ENCODE data around the gene ARHGAP6. TPM values are rescaled to one million over a fixed set of nuclear protein-coding genes. Genes with fewer than 3 reads are reported as not detected.

The ARHGAP6 gene
- total and polyA plus RNA-seq, 2 donors from 2014 or later: 6.0 to 20.4 TPM

DNA sequence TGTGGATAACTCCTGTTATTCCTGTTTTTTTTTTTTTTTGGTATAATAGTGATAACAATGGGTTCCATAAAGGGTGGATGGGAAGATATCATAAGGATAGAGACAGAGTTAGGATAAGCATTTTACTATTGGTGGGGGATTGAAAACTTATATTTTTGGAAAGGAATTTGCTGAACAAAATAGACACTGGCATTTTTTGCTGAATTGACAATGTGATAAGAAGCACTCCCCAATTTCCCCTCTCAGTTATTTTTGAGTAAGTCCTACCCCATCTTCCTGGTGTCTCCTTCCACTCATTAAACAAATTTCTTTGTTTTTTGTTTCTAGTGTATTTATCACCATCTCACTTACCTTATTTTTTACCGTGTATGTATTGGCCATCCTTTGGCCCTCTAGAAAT, 316.7 kb downstream of the ARHGAP6 start:
- Histone ChIP-seq H3K9ac (ENCODE audit: low read length in 3 of 3) (no peak overlapping the region), H3K27me3 (ENCODE audit: control insufficient read depth, insufficient read depth, low read length) (no peaks in the 10 kb centered on the region), H3K4me1 (ENCODE audit: control insufficient read depth in 2 of 3, insufficient read depth in 2 of 3, low read depth in 1 of 3, low read length in 3 of 3) (peaks cover 0 to 3% (median 0%) of the 10 kb centered on the region in 3 donors), H3K36me3 (ENCODE audit: control insufficient read depth in 2 of 3, insufficient read depth in 3 of 3, low read length in 3 of 3) (no peaks in the 10 kb centered on the region), H3K27ac (ENCODE audit: low read depth in 2 of 2, low read length in 2 of 2) (no peak overlapping the region), H3K9me3 (ENCODE audit: control insufficient read depth in 2 of 3, insufficient read depth in 1 of 3, low read length in 3 of 3) (no peaks in the 10 kb centered on the region), H3K4me3 (ENCODE audit: low read length in 3 of 3) (no peak overlapping the region)
- FAIRE-seq (no peak), DNase-seq (no peak)
- intact Hi-C loops (cut with DNase I): no loop called here
- TF ChIP-seq, protein P1, sequence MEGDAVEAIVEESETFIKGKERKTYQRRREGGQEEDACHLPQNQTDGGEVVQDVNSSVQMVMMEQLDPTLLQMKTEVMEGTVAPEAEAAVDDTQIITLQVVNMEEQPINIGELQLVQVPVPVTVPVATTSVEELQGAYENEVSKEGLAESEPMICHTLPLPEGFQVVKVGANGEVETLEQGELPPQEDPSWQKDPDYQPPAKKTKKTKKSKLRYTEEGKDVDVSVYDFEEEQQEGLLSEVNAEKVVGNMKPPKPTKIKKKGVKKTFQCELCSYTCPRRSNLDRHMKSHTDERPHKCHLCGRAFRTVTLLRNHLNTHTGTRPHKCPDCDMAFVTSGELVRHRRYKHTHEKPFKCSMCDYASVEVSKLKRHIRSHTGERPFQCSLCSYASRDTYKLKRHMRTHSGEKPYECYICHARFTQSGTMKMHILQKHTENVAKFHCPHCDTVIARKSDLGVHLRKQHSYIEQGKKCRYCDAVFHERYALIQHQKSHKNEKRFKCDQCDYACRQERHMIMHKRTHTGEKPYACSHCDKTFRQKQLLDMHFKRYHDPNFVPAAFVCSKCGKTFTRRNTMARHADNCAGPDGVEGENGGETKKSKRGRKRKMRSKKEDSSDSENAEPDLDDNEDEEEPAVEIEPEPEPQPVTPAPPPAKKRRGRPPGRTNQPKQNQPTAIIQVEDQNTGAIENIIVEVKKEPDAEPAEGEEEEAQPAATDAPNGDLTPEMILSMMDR (IDR thresholded peaks at IDR 0.05; ENCODE audit: borderline replicate concordance, extremely low read depth, insufficient read depth): no peak

DNA sequence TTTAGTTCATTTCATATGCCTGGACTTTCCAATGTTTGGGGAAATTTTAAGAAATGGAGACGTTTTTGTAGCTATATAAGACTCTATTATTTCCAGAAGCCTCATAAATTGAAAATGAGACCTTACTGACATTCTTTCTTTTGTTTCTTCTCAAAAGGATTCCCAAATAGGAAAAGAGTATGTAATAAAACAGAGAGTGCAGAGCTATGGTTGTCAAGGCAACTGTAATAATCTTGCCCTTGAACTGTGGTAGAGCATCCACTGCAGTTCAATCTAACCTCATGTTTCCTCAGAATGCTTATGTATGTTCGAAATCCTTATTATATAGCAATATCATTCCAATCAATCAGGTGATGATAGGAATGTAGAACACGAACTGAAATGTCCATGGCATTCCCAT, 318.4 kb downstream of the ARHGAP6 start:
- Histone ChIP-seq H3K27ac (ENCODE audit: low read depth in 2 of 2, low read length in 2 of 2) (no peak overlapping the region), H3K27me3 (ENCODE audit: control insufficient read depth, insufficient read depth, low read length) (no peaks in the 10 kb centered on the region), H3K9me3 (ENCODE audit: control insufficient read depth in 2 of 3, insufficient read depth in 1 of 3, low read length in 3 of 3) (no peaks in the 10 kb centered on the region), H3K9ac (ENCODE audit: low read length in 3 of 3) (no peak overlapping the region), H3K4me3 (ENCODE audit: low read length in 3 of 3) (no peak overlapping the region), H3K4me1 (ENCODE audit: control insufficient read depth in 2 of 3, insufficient read depth in 2 of 3, low read depth in 1 of 3, low read length in 3 of 3) (peaks cover 0 to 3% (median 0%) of the 10 kb centered on the region in 3 donors), H3K36me3 (ENCODE audit: control insufficient read depth in 2 of 3, insufficient read depth in 3 of 3, low read length in 3 of 3) (no peaks in the 10 kb centered on the region)
- FAIRE-seq (no peak), DNase-seq (no peak)
- intact Hi-C loops (cut with DNase I): no loop called here
- TF ChIP-seq, protein P1 (IDR thresholded peaks at IDR 0.05; ENCODE audit: borderline replicate concordance, extremely low read depth, insufficient read depth): no peak

DNA sequence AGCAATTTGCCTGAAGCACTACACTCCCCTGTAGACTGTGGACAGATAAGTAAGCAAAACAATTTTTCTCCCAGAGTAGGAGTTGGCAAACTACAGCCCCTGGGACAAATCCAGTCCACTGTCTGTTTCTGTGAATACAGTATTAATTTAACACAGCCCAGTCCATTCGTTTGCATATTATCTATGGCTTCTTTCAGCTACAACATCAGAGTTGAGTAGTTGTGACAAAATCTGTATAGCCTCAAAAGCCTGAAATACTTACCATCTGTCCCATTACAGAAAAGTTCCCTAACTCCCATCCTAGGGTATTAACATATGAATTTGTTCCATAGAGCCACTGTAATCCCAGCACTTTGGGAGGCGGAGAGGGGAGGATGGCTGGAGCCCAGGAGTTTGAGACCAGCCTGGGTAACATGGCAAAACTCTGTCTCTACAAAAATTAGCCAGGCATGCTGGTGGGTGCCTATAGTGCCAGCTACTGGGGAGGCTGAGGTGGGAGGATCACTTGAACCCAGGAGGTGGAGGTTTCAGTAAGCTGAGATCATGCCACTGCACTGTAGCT, 319.5 kb downstream of the ARHGAP6 start:
- DNase-seq: no peak
- intact Hi-C loops (cut with DNase I): no loop called here
- no peak overlapping the region for H3K4me3 ChIP-seq (ENCODE audit: low read length in 3 of 3)
- no peak for FAIRE-seq
- no peaks in the 10 kb centered on the region for H3K27me3 ChIP-seq (ENCODE audit: control insufficient read depth, insufficient read depth, low read length)
- H3K9ac ChIP-seq (ENCODE audit: low read length in 3 of 3): no peak overlapping the region
- no peaks in the 10 kb centered on the region for H3K9me3 ChIP-seq (ENCODE audit: control insufficient read depth in 2 of 3, insufficient read depth in 1 of 3, low read length in 3 of 3)
- H3K4me1 ChIP-seq (ENCODE audit: control insufficient read depth in 2 of 3, insufficient read depth in 2 of 3, low read depth in 1 of 3, low read length in 3 of 3): no peaks in the 10 kb centered on the region
- TF ChIP-seq, protein P1 (IDR thresholded peaks at IDR 0.05; ENCODE audit: borderline replicate concordance, extremely low read depth, insufficient read depth): no peak
- H3K27ac ChIP-seq (ENCODE audit: low read depth in 2 of 2, low read length in 2 of 2): no peak overlapping the region
- H3K36me3 ChIP-seq (ENCODE audit: control insufficient read depth in 2 of 3, insufficient read depth in 3 of 3, low read length in 3 of 3): no peaks in the 10 kb centered on the region

DNA sequence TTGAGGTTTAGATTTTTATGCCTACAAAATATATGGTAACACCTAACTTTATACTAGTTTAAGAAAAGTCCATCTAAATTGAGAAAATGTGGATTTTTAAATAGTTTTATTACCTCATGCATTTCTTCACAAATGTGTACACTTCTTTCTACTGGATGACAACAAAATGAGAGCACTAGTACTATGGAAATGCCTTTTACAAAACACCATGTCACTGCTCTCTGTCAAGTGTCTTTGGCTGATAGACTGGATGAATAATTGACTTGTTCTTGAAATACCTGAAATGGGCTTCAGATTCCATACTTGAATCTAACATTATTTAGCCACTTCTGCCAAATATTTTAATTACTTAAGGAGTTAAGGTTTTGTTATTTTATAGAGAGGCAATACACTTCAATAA, 323.0 kb downstream of the ARHGAP6 start:
- no peaks in the 10 kb centered on the region for H3K27me3 ChIP-seq (ENCODE audit: control insufficient read depth, insufficient read depth, low read length)
- no peak for DNase-seq
- TF ChIP-seq, protein P1 (IDR thresholded peaks at IDR 0.05; ENCODE audit: borderline replicate concordance, extremely low read depth, insufficient read depth): no peak
- no peak overlapping the region for H3K4me3 ChIP-seq (ENCODE audit: low read length in 3 of 3)
- no peak overlapping the region for H3K27ac ChIP-seq (ENCODE audit: low read depth in 2 of 2, low read length in 2 of 2)
- peak; percentile 53 for FAIRE-seq
- no peaks in the 10 kb centered on the region for H3K9me3 ChIP-seq (ENCODE audit: control insufficient read depth in 2 of 3, insufficient read depth in 1 of 3, low read length in 3 of 3)
- no peaks in the 10 kb centered on the region for H3K4me1 ChIP-seq (ENCODE audit: control insufficient read depth in 2 of 3, insufficient read depth in 2 of 3, low read depth in 1 of 3, low read length in 3 of 3)
- no peaks in the 10 kb centered on the region for H3K36me3 ChIP-seq (ENCODE audit: control insufficient read depth in 2 of 3, insufficient read depth in 3 of 3, low read length in 3 of 3)
- intact Hi-C loops (cut with DNase I): no loop called here
- H3K9ac ChIP-seq (ENCODE audit: low read length in 3 of 3): no peak overlapping the region

Measured in kidney (tissue), 14 donors.